HG03103 (cell line): ENCODE data around the gene GEN1.
A peak's percentile ranks its signal among the peaks of the same experiment; 100 is the strongest.
"Not testable (repeated sequence)": the region's sequence is repeated elsewhere in the genome, so short reads cannot be mapped to it uniquely, and the experiment has no call there.

Experiments
- ATAC-seq: cut with Tn5 transposase; IDR thresholded peaks from one replicate; pipeline ENCODE4 v1.9.1; 2021; ENCODE audit warnings: low read depth; ENCODE audit not compliant: unreplicated experiment

Gene GEN1

GRCh38 chr2:17821535-17822444 is 67.9 kb downstream of the GEN1 start:
- ATAC-seq = peak; percentile 37

GRCh38 chr2:17822445-17823117 is 68.6 kb downstream of the GEN1 start:
- peak; percentile 64 for ATAC-seq

GRCh38 chr2:17823646-17824045 is 69.7 kb downstream of the GEN1 start:
- ATAC-seq = not testable (repeated sequence)

- ATAC-seq = no peak
Observed at GRCh38 chr2:17827316-17827715, 73.4 kb downstream of the GEN1 start.

GRCh38 chr2:17827785-17828184 is 73.8 kb downstream of the GEN1 start:
- ATAC-seq = no peak

GRCh38 chr2:17830053-17831034 is 76.4 kb downstream of the GEN1 start:
- peak; percentile 90 for ATAC-seq

- ATAC-seq = no peak
Observed at GRCh38 chr2:17835516-17835915, 81.6 kb downstream of the GEN1 start.
